HepG2 (cell line): ENCODE measurements around the gene SPG7. TPM values are rescaled to one million over a fixed set of nuclear protein-coding genes. Genes with fewer than 3 reads are reported as not detected.

Experiments
- ATF7-NPFF ChIP-seq: sonication (generic); formaldehyde crosslinking; IDR thresholded peaks from 2 replicates; pipeline ENCODE4 v1.8.1; 2023; ENCODE audit warnings: mild to moderate bottlenecking, low read depth, missing genetic modification reagents, moderate library complexity
- ESRRA ChIP-seq: sonication (generic); formaldehyde crosslinking; IDR thresholded peaks from 2 replicates; pipeline ENCODE4 v1.5.1; 2020; ENCODE audit warnings: mild to moderate bottlenecking, low read depth, missing genetic modification reagents
- FLYWCH1 ChIP-seq: sonication (generic); formaldehyde crosslinking; IDR thresholded peaks from 2 replicates; pipeline ENCODE4 v1.8.1; 2023; ENCODE audit warnings: mild to moderate bottlenecking, missing genetic modification reagents
- GATAD1 ChIP-seq: IDR thresholded peaks from 2 replicates; pipeline ENCODE4 v1.6.1; 2016; ENCODE audit warnings: missing genetic modification reagents, missing compliant biosample characterization
- HMG20A ChIP-seq: IDR thresholded peaks from 2 replicates; pipeline ENCODE4 v1.6.1; 2016; ENCODE audit warnings: borderline replicate concordance
- LBX2 ChIP-seq: sonication (generic); formaldehyde crosslinking; IDR thresholded peaks from 2 replicates; pipeline ENCODE4 v1.5.0; 2020; ENCODE audit warnings: missing genetic modification reagents, mild to moderate bottlenecking, borderline replicate concordance
- MIER2 ChIP-seq: IDR thresholded peaks from 2 replicates; pipeline ENCODE4 v1.6.1; 2016; ENCODE audit warnings: missing biosample characterization, missing genetic modification reagents
- PBX2 ChIP-seq: IDR thresholded peaks from 2 replicates; pipeline ENCODE4 v1.6.1; 2016; ENCODE audit warnings: control low read depth
- PHF8 ChIP-seq: sonication (generic); formaldehyde crosslinking; IDR thresholded peaks from 2 replicates; pipeline ENCODE4 v1.5.0; 2020; ENCODE audit warnings: missing genetic modification reagents
- RBFOX2 ChIP-seq: fragments of 200-400 bp; formaldehyde crosslinking; IDR thresholded peaks from 2 replicates; pipeline ENCODE4 v1.6.1; 2017; ENCODE audit warnings: low read depth, mild to moderate bottlenecking, low read length
- SRSF4 ChIP-seq: fragments of 200-400 bp; formaldehyde crosslinking; IDR thresholded peaks from one replicate; pipeline ENCODE4 v1.6.1; 2018; ENCODE audit warnings: mild to moderate bottlenecking, low read depth, low read length, moderate library complexity; ENCODE audit not compliant: poor library complexity, severe bottlenecking
- ZBTB44 ChIP-seq: sonication (generic); formaldehyde crosslinking; IDR thresholded peaks from 2 replicates; pipeline ENCODE4 v1.4.0; 2020; ENCODE audit warnings: missing genetic modification reagents
- ZNF34 ChIP-seq: sonication (generic); formaldehyde crosslinking; IDR thresholded peaks from 2 replicates; pipeline ENCODE4 v1.4.0; 2020; ENCODE audit warnings: mild to moderate bottlenecking, missing genetic modification reagents, borderline replicate concordance
- ZNF362 ChIP-seq: sonication (generic); formaldehyde crosslinking; IDR thresholded peaks from 2 replicates; pipeline ENCODE4 v1.4.0; 2020; ENCODE audit warnings: missing genetic modification reagents, mild to moderate bottlenecking, borderline replicate concordance
- ZNF605 ChIP-seq: sonication (generic); formaldehyde crosslinking; IDR thresholded peaks from 2 replicates; pipeline ENCODE4 v1.8.0; 2022; ENCODE audit warnings: mild to moderate bottlenecking, missing genetic modification reagents
- ZNF703 ChIP-seq: sonication (generic); formaldehyde crosslinking; IDR thresholded peaks from 2 replicates; pipeline ENCODE4 v1.5.1; 2020; ENCODE audit warnings: missing genetic modification reagents, mild to moderate bottlenecking, moderate library complexity, borderline replicate concordance
- ZNF780A ChIP-seq: sonication (generic); formaldehyde crosslinking; IDR thresholded peaks from 2 replicates; pipeline ENCODE4 v1.8.0; 2022; ENCODE audit warnings: mild to moderate bottlenecking, missing genetic modification reagents, moderate library complexity
- polyA plus RNA-seq, 8 experiments: library from polyadenylated mRNA; depleted of rRNA in 3 of 8; stranded (reverse) in 7 of 8; unstranded in 1 of 8; fragments of >200 nt; fragmentation: Illumina TruSeq in 4 of 8; extraction: Trizol in 4 of 8; gene quantifications; 2 replicates each; pipeline versions ENCODE4 v1.2.1 to v1.2.3, GENCODE V29; 2011 to 2016; ENCODE audit warnings: low read depth in 4 of 8, missing spikeins in 1 of 8, mixed read lengths in 1 of 8; ENCODE audit not compliant: insufficient read depth in 1 of 8
- total RNA-seq, 5 experiments: library from RNA; depleted of rRNA; stranded (reverse); fragments of >200 nt; fragmentation: Illumina TruSeq; extraction: Trizol; gene quantifications; 2 replicates each; pipeline ENCODE4 v1.2.3, GENCODE V29; 2016; ENCODE audit warnings: low read depth in 1 of 5

The SPG7 gene
- total and polyA plus RNA-seq, 2 of the 13 experiments (the other 11 are each of a cell fraction or from before 2014, with no cell fraction given): 66.0 to 136 TPM

- no peak for TF ChIP-seq ZNF780A (CRISPR knock-in tag)
- no peak for TF ChIP-seq ZNF362 (CRISPR knock-in tag)
- TF ChIP-seq ZNF34 (CRISPR knock-in tag): no peak
- TF ChIP-seq LBX2 (CRISPR knock-in tag): no peak
- no peak for TF ChIP-seq SRSF4
- TF ChIP-seq GATAD1 (CRISPR knock-in tag): no peak
- no peak for TF ChIP-seq ATF7-NPFF
- no peak for TF ChIP-seq PBX2 (CRISPR knock-in tag)
- no peak for TF ChIP-seq MIER2 (CRISPR knock-in tag)
- no peak for TF ChIP-seq RBFOX2
- no peak for TF ChIP-seq ESRRA (CRISPR knock-in tag)
- TF ChIP-seq HMG20A (CRISPR knock-in tag): peak; percentile 37; the same call in 1 of the 2 replicates
- no peak for TF ChIP-seq FLYWCH1 (CRISPR knock-in tag)
- TF ChIP-seq PHF8: no peak
- no peak for TF ChIP-seq ZNF703 (CRISPR knock-in tag)
- no peak for TF ChIP-seq ZBTB44
- TF ChIP-seq ZNF605 (CRISPR knock-in tag): peak; percentile 25; the same call in 1 of the 2 replicates
Observed at GRCh38 chr16:89581861-89582563, 73.8 kb downstream of the SPG7 start (continued).
